Islet of Langerhans (tissue), 1 donor: ENCODE data around the gene ATP4B.

ENCODE experiments used
- FAIRE-seq: peaks from one replicate; lab custom pipeline; 2011; peaks lifted over from hg19 to GRCh38; lab: Jason Lieb, UNC

ATP4B gene

DNA sequence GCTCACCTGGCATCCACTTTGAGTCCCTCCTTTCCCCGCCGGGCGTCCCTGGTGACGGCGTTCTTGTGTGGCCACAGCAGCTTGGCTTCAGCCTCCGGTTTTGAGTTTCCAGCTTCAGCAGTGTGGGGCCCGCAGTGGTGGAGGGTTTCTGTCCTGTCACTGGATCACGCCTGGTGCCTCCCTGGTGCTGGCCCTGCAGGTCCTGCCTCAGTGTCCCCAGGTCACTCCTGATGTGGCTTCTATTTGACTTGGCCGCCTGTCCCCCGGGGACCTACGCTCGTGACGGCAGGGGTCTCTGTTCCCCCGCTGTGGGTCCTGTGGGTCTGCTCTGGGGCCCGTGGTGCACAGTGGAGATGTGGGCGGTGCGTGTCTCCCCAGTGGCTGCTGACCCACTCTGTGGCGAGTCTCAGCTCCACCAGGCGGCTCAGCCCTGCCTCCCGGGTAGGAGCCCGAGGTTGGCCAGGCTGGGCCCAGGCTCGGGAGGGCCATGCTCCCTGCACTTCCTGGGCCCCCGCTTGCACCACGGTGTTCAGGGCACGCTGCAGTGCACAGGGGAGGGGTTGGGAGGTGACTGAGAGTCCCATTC is 1.9 kb downstream of the ATP4B start:
- FAIRE-seq: no peak

DNA sequence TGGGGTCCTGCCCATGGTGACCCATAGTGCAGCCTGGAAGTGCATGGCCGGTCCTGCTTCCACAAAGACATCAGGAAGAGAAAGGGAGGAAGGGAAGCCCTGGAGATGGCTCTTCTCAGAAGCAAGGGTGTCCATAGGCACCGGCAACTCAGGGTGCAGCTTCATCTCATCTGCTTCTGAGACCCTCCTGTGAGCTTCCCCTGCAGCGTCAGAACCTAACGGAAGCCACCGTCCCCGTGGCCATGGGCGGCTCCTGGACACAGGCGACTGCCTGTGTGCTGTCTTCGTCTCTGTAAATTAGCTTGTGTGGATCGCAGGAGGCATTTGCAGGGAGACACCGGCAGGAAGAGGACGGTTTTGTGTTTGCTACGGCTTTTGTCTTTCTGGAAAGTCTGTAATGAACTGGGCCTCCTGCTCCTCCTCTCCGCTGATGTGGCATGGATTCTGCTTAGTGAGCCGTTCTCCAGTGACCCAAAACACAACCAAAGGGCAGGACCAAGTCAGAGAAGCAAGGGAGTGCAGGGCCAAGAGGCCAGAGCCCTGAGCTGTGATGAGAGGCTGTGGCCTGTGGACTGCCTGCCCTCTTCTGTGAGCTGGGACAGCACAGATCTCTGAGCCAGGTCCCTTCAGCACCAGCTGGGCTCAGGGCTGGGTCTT is 2.5 kb downstream of the ATP4B start:
- no peak for FAIRE-seq

DNA sequence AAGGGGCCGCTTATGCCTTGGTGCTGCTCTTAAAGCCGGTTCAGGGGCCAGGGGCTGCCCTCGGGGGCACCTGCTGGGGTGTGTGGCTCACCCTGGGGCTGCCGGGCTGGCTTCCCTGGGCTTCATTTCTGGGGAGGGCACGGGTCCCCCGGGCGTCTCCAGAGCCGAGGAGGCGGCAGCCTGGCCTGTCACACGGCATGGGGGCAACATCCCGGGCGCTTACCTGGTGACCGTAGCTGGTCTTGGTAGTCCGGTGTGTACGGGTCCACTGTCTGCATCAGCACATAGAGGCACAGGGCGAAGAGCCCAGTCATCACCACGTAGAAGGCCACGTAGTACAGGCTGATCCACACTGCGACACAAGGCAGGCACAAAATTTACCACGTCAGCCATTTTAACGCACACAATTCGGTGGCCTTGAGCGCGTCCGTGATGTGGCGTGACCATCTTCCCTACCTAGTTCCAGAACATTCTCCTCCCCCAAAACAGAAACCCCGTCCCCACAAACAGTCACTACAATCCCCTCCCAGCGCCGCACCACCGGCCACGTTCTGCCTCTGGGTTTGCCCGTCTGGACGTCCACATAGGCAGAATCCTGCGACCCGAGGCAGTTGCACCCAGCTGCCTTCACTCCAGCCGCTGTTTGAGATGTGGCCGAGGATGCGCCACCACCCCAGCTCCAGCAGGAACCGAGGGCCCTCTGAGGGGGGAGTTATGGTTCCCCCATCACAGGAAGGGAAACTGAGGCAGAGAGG is 3.2 kb downstream of the ATP4B start:
- FAIRE-seq: no peak

DNA sequence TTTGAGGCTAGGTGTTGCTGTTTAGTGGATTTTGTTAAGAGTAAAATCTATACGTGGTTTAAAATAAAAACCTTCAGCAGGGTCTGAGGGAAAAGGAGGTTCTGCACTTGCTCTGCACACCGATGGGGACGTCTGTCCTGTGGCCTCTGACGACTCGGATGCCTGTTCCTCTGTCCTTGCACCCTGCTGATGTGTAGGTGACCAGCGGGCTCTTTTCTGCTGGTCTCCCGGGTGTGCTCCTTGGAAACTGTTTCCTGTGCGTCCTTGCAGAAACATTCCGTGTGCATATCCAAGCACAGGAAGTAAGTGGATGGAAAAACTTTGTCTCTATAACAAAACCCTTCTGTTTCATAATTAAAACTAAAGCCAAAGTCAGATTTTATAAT is 3.8 kb downstream of the ATP4B start:
- FAIRE-seq: no peak

DNA sequence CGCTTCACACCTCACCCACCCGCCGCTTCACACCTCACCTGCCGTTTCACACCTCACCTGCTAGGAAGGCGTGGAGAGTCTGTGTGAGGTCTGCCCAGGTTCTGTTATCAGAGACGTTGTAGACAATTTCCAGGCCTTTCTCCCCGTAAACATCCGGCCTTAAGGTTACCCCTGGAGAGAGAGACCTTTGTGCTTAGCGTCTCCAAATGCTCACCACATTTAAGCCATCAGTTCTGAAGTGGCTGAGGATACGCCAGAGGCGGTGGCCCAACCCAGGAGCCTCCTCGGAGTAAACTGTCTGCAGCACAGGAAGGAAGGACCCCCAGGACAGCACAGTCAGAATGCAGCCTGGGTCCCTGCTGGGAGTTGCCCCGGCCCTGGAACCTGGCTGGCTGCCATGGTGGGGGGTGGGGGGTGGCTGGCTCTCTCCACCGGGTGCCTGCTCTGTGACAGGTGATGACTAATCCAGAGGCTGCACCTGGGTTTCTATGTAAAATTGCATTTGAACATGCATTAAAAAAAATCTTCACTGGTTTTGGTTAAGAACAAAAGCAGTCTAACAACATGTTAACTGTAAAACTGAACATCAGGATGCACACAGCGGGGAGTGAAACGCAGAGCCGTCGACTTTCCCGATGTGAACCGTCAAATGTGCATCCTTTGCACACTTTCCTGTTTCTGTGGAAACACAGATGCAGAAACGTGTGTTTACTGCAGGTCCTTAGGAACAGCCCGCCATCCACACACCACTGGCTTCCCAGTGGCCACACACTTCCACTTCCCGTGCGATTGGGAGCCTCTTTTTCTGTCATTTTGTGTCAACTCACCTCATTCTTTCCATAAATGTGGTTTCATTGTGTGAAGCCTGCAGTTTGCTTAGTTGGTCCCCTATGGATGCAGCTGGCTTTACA is 4.5 kb downstream of the ATP4B start:
- FAIRE-seq: no peak

DNA sequence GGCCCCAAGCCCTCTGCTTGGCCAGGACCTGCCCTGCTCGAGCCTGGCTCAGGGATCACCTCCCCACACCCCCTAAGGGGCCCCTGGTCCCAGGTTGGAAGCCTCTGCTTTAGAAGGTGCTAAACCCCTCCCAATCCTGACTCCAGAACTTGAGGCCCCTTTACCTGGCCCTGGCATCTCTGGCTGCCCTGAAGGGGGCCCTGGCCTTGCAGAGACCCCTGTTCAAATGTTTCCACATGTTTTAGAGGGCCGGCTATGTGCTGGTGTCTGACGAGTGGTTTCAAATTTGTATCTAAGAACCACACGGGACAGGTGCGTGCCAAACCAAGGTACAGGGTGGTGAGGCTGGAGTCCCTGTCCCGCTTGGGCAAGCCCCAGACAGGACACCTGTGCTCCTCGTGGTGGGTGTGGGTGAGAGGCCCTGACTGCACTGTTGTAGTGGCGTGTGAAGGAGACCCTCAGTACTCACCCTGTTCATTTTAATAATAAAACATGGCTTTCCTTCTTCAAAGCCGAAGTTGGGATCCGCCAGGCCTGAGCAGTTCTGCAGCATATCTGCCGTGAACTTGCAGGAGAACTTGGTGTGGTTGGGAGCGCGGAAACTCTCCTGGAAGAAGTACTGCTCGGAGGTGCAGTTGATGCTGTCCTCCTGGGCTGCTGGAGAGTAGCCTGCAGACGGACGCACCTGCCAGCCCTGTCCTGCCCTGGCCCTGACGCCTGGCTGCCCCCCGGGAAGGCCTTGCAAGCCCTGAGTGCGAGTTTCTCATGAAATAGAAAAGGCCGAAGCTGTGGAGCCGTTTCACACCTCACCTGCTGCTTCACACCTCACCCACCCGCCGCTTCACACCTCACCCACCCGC is 5.4 kb downstream of the ATP4B start:
- FAIRE-seq: no peak

DNA sequence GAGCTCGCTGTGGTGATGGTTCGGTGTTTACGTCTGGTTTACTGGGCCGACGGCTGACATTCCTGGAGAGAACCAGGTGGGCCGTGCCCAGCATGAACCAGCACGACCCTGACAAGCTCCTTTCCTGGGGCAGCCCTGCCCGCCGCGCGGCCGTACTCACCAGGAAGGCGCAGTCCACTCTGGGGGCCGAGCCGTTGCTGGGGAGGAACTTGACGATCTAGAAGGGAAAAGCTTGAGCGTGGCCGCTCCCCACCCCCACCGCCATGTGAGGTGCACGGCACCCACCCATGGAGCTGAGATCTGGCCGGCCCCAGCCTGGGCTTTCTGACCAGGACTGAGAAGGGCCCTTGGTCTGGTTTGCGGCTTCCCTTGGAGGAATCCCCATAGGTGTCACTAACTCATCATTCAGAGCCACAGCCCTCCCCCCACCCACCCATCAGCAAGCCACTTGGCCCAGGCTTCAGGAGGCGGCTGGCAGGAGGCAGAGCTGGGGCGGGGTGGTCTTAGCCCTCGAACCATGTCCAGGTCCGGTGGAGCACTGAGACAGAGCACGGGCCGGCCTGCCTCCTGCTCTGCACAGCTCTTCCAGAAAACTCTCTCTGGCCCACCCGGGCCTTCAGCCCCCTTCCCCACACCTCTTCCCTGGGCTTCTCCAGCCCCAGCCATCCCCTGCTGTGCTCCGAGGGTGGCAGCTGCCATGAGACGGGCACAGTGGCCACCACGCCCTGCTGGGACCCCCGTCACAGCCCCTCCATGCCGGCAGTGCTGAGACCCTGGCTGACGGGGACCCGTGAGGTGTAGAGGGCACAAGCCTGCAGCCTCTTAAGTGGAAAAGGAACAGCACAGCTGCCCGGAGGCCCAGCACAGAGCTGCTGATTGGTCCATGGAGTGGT is 6.2 kb downstream of the ATP4B start:
- no peak for FAIRE-seq

DNA sequence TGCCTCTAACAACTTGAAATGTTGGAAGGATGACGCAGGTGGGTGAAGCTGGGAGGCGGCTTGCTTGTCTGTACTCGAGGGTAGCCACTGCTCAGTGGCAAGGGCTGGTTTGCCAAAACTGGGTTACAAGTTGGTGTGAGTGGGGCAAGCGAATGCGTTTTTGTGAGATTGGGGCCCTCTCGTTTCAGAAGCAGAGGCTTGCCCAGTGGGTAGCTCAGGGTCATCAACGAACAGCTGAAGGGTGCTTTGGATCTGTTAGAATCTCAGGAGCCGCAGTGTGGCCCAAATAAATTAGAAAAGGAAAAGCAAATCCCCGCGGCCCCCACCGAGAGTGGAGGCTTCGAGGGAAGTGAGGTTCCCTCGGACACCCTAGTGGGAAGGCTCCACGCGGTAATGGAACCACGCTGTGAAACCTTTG is 7.3 kb downstream of the ATP4B start:
- FAIRE-seq: no peak

DNA sequence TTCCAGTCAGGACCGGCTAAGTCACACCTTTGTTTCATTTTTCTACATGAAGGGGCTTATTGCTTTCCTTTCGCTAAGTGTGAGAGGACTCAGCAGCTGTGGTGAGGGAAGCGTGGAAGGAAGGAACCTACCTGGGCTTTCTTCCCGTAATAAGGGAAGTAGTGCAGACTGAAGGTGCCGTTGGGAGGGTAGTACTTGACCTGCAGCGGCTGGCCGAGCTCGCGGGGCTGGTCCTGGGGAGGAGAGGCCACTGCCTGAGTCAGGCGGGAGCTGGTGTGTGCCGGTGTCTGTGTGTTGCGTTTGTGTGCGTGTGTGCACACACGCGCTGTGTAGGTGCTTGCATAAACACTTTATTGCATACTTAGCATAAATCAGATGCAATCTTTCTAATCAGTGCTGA is 7.7 kb downstream of the ATP4B start:
- FAIRE-seq: no peak

DNA sequence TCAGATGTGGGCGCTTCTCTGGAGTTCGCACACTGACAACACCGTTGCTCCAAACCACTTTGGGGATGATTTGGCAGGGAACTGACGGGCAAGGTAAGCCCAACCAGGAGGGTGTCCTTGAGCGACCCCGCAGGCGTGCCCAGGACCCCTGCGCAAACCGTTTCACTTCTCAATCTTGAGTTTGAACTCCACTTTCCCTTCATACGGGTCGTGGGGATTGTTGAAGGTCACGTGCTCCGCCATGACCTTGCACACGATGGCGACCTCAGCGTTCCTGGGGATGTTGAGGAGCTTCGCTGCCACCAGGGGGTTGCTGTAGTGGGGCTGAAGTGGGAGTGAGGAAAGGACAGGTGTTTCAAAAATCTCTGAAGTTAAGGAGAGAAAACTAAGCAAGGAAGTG is 8.8 kb downstream of the ATP4B start:
- FAIRE-seq: no peak

DNA sequence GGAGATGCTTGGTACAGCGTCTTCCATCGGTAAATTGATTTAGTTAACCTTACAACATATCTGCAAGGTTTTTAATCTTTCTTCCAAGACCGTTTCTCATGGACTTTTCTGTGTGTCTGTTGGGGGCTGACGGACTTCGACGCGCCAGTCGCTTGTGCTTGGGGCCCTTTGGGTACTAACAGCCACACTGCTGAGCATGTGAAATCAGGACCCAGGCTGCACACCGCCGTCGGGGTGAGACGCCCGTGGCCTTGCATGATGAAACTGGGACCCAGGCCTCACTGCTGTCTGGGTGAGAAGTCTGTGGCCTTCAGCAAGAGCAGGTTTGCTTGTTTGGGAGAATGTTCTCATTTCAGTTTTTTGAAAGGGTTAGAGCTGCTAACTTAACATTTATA is 9.8 kb downstream of the ATP4B start:
- FAIRE-seq: no peak

DNA sequence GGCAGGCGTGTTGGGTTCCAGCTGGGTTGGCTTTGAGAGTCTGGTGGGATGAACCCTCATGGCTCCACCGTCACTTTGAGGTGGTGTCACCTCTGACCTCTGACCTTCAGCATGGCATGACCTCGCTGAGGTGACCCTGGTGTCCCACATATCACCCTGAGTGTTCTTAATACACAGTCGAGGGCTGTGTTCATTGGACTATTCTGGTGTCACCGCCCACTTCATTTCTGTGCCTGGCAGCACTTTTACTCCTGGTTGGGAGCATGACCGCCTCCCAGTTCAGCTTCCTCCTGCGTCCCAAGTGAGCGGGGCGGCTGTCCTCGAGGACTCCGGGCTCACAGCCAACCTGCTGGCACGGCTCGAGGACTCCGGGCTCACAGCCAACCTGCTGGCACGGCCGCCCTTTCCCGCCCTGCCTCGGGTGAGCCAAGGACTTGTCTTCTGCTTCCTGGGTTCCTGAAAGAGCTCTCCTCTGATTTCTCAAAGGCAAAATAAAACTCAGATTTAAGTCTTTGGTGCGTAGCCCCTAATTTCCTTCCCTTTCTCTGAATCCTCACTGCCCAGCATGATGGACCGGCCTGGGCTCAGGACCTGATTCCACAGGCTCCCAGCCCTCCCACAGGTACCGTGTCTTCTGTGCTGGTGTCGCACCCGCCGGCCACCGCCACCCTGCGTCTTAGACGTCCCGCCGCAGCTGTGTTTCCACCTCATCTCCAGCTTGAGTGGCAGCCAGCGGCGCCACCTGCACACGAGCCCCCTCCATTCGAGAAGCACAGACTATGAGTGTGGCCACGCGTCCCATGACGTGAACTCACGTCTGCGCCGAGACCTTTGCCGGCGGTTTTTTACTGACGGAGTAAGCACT is 10.4 kb downstream of the ATP4B start:
- peak; percentile 75 for FAIRE-seq

DNA sequence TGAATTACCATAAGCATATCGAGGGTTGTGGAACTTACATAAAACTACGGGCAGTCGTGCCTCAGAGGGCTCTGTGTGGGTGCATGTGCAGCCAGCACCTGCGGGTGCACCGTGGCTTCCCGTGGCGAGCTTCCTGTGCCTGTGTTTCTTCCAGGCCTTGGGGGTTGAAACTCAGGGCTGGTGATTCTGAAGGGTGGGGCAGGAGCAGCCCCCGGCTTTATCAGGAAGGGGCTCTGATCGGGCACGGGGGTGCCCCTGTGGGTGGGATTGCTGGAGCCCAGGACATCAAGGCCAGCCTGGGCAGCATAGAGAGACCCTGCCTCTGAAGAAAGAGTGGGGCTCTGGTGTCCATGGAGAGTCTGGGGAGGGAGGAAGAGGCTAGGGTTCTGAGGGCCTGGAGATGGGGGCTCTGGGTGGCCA is 11.1 kb downstream of the ATP4B start:
- no peak for FAIRE-seq

DNA sequence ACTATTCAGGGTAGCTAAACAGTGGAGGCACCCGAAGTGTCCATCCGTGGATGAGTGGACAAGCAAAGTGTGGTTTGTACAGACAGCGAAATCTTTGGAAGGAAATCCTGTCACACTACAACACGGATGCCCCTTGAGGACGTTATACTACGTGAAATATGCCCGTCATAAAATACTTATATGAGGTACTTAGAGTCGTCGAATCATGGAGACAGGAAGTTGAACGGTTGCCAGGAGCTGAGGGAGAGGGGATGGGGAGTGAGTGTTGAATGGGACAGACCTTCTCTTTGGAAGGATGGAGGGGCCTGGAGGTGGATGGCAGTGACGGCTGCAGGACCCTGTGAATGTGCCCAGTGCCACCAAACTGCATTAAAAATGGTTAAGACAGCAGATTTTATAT is 11.6 kb downstream of the ATP4B start:
- FAIRE-seq: no peak

DNA sequence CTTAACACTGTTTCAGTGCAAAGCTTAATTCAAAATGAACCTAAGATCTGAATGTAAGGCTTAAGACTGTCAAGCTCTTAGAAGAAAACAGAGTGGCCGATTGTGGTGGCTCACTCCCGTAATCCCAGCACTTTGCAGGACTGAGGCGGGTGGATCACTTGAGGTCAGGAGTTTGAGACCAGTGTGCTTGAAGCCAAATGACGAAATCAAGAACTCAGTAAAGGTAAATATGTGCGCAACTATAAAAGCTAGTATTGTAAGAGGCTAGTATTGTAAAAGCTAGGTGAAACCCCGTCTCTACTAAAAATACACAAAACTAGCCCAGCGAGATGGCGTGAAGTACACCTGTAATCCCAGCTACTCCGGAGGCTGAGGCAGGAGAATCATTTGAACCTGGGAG is 12.7 kb downstream of the ATP4B start:
- FAIRE-seq: no peak

DNA sequence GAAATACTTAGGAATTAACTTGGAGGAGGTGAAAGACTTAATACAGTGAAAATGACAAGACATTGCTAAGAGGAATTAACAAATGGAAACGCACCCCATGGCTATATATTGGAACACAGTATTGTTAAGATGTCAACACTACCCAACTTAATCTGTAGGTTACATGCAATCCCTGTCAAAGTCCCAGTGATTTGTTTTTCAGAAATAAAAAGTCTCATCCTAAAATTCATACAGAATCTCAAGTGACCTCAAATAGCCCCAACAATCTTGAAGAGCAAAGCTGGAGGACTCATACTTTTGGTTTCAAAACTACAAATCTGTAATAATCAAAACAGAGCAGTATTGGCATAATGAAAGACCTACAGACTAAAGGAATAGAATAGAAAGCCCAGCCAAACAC is 13.2 kb downstream of the ATP4B start:
- peak; percentile 69 for FAIRE-seq

DNA sequence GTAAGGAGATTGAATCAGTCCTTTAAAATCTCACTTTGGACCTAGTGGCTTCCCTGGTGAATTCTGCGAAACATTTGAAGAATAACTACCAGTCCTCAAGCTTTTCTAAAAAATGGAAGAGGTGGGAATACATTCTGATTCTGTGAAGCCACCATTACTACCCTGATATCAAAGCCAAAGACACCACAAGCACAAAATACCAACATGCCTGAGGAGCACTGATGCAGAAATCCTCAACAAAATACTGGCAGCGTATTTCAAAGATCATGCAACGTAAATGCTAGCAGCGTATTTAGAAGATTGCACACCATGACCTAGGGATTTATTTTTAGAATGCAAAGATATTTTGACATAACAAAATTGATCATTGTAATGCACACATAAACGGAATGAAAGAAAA is 14.4 kb downstream of the ATP4B start:
- no peak for FAIRE-seq

DNA sequence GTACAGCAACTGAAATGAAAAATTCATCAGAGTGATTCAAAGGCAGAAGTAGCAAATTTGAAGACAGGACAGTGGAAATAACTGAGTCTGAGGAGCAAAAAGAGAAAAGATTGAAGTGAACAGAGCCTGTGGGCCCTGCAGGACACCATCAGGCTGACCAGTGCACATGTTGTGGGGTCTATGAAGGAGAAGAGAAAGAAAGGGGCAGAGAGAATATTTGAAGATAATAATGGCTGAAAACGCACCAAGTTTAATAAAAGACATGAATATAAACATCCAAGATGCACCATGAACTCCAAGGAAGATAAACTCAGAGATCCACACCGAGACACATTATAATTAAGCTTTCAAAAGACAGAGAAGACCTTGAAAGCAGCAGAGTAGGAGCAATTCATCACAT is 15.4 kb downstream of the ATP4B start:
- FAIRE-seq: no peak

DNA sequence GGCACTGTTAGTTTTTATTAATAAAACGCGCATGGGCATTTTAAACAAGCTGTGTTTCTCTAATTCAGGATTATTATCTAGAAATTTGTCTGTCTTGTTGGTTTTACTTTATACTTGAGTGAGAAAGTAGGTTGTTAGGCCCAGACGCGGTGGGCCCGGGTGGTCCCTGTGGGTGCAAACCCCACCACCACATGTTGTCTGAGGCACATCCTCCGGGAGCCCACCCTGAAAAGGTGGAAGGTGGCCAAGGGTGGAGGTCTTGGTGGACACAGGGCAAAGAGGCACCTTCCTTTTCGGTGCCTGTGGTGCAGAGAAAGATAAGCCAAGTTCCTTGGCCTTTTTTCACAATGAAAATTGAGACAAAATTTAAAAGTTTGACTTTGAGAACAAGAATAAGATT is 16.6 kb downstream of the ATP4B start:
- FAIRE-seq: no peak
